Measurements from ENCODE around the gene TMOD1.

GRCh38 chr9:97554566-97555075, 53.2 kb downstream of the TMOD1 start:
- TF ChIP-seq CTCF (IDR thresholded peaks at IDR 0.05) (no peak), POLR2A (IDR thresholded peaks at IDR 0.05) (no peak), EP300 (IDR thresholded peaks at IDR 0.05) (no peak)
